Hepatocyte (in vitro differentiated cells): ENCODE measurements around the gene BBS9. TPM values are rescaled to one million over a fixed set of nuclear protein-coding genes. Genes with fewer than 3 reads are reported as not detected.

Experiments
- DNase-seq: peaks from one replicate; pipeline ENCODE4 v3.0.0-alpha.2; 2016; ENCODE audit warnings: low spot score
- H2AFZ ChIP-seq: fragments of 200-600 bp; sonication (generic); 2 replicates; pipeline ENCODE4 v1.6.0; 2016; ENCODE audit warnings: antibody characterized with exemption, mild to moderate bottlenecking
- H3K27ac ChIP-seq: fragments of 200-600 bp; sonication (generic); 2 replicates; pipeline ENCODE4 v1.5.1; 2016; ENCODE audit warnings: mild to moderate bottlenecking
- H3K27me3 ChIP-seq: fragments of 200-600 bp; sonication (generic); 2 replicates; pipeline ENCODE4 v1.6.1; 2016
- H3K36me3 ChIP-seq: fragments of 200-600 bp; sonication (generic); replicated peaks from 2 replicates; pipeline ENCODE4 v1.5.1; 2016; ENCODE audit warnings: low read depth; ENCODE audit not compliant: insufficient read depth
- H3K4me1 ChIP-seq: fragments of 200-600 bp; sonication (generic); 2 replicates; pipeline ENCODE4 v1.5.1; 2016; ENCODE audit warnings: mild to moderate bottlenecking, moderate library complexity; ENCODE audit not compliant: insufficient read depth
- H3K4me2 ChIP-seq: fragments of 200-600 bp; sonication (generic); 2 replicates; pipeline ENCODE4 v1.6.0; 2016
- H3K4me3 ChIP-seq: fragments of 200-600 bp; sonication (generic); 2 replicates; pipeline ENCODE4 v1.5.1; 2016; ENCODE audit warnings: mild to moderate bottlenecking
- H3K79me2 ChIP-seq: fragments of 200-600 bp; sonication (generic); 2 replicates; pipeline ENCODE4 v1.6.0; 2017; ENCODE audit warnings: mild to moderate bottlenecking
- H3K9me2 ChIP-seq: fragments of 200-600 bp; sonication (generic); replicated peaks from 2 replicates; pipeline ENCODE4 v1.6.0; 2017; ENCODE audit warnings: mild to moderate bottlenecking; ENCODE audit not compliant: insufficient read depth
- H3K9me3 ChIP-seq: fragments of 200-600 bp; sonication (generic); 2 replicates; pipeline ENCODE4 v1.5.1; 2016; ENCODE audit warnings: low read depth, mild to moderate bottlenecking
- H4K20me1 ChIP-seq: fragments of 200-600 bp; sonication (generic); 2 replicates; pipeline ENCODE4 v1.6.0; 2016; ENCODE audit warnings: mild to moderate bottlenecking; ENCODE audit not compliant: insufficient read depth, poor library complexity, severe bottlenecking
- CTCF ChIP-seq: fragments of 200-600 bp; sonication (generic); IDR thresholded peaks from 2 replicates; pipeline ENCODE4 v1.5.1; 2016; ENCODE audit warnings: antibody characterized with exemption, mild to moderate bottlenecking; ENCODE audit not compliant: poor library complexity
- EZH2 ChIP-seq: fragments of 200-600 bp; sonication (generic); IDR thresholded peaks from 2 replicates; pipeline ENCODE4 v1.6.1; 2016; ENCODE audit warnings: antibody characterized with exemption, mild to moderate bottlenecking, borderline replicate concordance
- EZH2phosphoT487 ChIP-seq: fragments of 200-600 bp; sonication (generic); IDR thresholded peaks from one replicate; pipeline ENCODE4 v1.6.1; 2018; ENCODE audit warnings: antibody characterized with exemption, mild to moderate bottlenecking, low read depth, moderate library complexity; ENCODE audit not compliant: unreplicated experiment, severe bottlenecking
- WGBS: methylation state at CpG from one replicate; pipeline ENCODE4 v1.1.6; 2016; ENCODE audit warnings: low lambda C conversion rate; ENCODE audit errors: missing lambda C conversion rate; 5-methylcytosine and 5-hydroxymethylcytosine counted together
- polyA plus RNA-seq: library from polyadenylated mRNA; unstranded; fragments of >200 nt; fragmentation: Nextera tagmentation; extraction: Ambion mirVana; gene quantifications from 2 replicates; pipeline ENCODE4 v1.2.1, GENCODE V29; 2016
- total RNA-seq: library from RNA; depleted of rRNA; stranded (reverse); fragments of >200 nt; gene quantifications from 2 replicates; pipeline ENCODE4 v1.2.3, GENCODE V29; 2014

Gene BBS9
- total and polyA plus RNA-seq, 2 experiments from 2014 or later = 10.1 to 12.3 TPM

DNA sequence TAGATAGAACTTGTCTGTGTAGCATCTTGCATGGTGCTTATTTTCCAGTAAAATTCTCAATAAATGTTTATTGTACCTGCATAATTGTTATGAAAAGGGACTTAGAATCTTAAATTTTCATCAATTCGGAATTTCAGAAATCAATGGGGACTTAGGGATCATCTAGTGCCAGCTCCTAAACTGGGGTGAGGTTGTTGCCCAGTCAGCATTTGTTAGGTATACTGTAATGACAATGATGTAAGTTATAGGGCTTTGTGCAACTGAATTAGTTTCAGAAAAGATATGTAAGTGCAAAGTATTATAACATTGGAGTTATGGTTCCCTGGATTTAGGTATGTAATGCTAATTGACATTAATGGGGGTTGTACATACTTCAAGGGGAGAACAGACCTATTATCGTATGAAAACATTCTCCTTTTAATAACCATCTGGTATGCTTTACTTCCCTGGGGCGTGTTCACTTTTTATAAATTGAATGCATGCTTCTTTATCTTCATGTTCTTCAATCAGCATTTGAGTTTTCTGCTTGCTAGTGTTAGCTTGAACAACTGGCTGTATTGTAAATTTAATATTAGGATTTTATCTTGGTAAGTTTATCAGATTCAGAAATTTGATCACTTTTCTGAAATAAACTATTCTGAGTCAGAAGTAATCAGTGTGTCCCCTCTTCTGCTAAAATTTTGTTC is 270.3 kb downstream of the BBS9 start:
- WGBS = 63% methylated on average over 3 of the region's 3 CpGs
- TF ChIP-seq EZH2 = no peak
- no peak for TF ChIP-seq EZH2phosphoT487
- no peak for TF ChIP-seq CTCF
- Histone ChIP-seq H3K9me2 (no peaks in the 10 kb centered on the region), H3K4me3 (no peak overlapping the region), H3K27me3 (no peaks in the 10 kb centered on the region), H3K36me3 (no peaks in the 10 kb centered on the region), H3K79me2 (no peaks in the 10 kb centered on the region), H3K4me1 (no peaks in the 10 kb centered on the region), H3K4me2 (no peak overlapping the region), H2AFZ (no peak overlapping the region), H3K27ac (no peak overlapping the region), H4K20me1 (no peaks in the 10 kb centered on the region), H3K9me3 (no peaks in the 10 kb centered on the region)
- DNase-seq = no peak

GRCh38 chr7:33400214-33400538 is 270.8 kb downstream of the BBS9 start:
- Histone ChIP-seq H3K9me3 (no peaks in the 10 kb centered on the region), H3K4me2 (no peak overlapping the region), H3K9me2 (no peaks in the 10 kb centered on the region), H3K4me3 (no peak overlapping the region), H3K4me1 (no peaks in the 10 kb centered on the region), H3K36me3 (no peaks in the 10 kb centered on the region), H3K27ac (no peak overlapping the region), H3K79me2 (no peaks in the 10 kb centered on the region), H3K27me3 (no peaks in the 10 kb centered on the region), H2AFZ (no peak overlapping the region), H4K20me1 (no peaks in the 10 kb centered on the region)
- 100% methylated on average over 1 of the region's 1 CpG for WGBS
- DNase-seq = no peak
- TF ChIP-seq CTCF = no peak
- no peak for TF ChIP-seq EZH2

DNA sequence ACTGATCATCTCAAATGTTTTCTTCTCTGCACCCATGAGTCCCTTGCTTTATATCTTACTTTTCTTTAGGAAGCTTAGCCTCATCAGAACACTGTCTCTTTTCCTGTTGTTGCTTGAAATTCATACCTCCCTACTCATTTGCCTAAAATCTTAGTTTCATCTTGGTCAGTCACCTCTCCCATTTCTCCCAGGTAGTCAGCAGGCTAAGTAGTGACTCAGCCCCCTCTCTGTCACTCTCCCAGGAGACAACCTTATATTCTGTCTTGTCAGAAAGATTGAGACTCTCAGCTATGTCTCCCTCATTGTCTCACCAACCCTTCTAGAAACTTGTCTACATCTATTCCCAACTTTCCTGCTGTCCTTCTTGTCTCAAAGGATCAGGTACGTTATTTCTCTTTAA is 280.9 kb downstream of the BBS9 start:
- Histone ChIP-seq H3K4me1 (no peaks in the 10 kb centered on the region), H3K4me2 (no peak overlapping the region), H3K27ac (no peak overlapping the region), H3K9me3 (peaks cover 5% of the 10 kb centered on the region), H3K27me3 (no peaks in the 10 kb centered on the region), H3K9me2 (no peaks in the 10 kb centered on the region), H2AFZ (no peak overlapping the region), H4K20me1 (no peaks in the 10 kb centered on the region), H3K79me2 (no peaks in the 10 kb centered on the region), H3K4me3 (no peak overlapping the region), H3K36me3 (no peaks in the 10 kb centered on the region)
- DNase-seq = no peak
- TF ChIP-seq EZH2 (no peak), CTCF (no peak), EZH2phosphoT487 (no peak)
- 90% methylated on average over 1 of the region's 1 CpG for WGBS

DNA sequence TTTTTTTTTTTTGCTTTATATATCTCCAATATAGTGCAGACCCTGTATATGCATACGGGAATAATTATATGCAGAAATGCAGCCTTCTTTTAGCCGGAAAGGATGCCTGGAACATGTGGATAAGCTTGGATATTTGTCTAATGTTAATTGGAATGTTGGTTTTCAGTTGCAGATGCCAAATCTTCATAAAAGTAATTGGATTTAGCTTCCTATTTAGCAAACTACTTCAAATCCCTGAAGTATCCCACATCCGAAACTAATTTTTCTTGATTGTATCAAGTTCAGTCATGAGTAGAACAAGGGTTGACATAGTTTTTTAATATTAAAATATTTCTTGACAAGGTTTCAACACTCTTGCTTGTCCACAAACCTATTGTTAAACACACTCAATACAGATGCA is 281.7 kb downstream of the BBS9 start:
- no peak overlapping the region for H3K27ac ChIP-seq
- no peak for DNase-seq
- H3K9me3 ChIP-seq = peaks cover 5% of the 10 kb centered on the region
- no peaks in the 10 kb centered on the region for H3K9me2 ChIP-seq
- H4K20me1 ChIP-seq = no peaks in the 10 kb centered on the region
- H3K36me3 ChIP-seq = no peaks in the 10 kb centered on the region
- no peak for TF ChIP-seq CTCF
- TF ChIP-seq EZH2 = no peak
- TF ChIP-seq EZH2phosphoT487 = no peak
- H3K4me1 ChIP-seq = no peaks in the 10 kb centered on the region
- 79% methylated on average over 3 of the region's 3 CpGs for WGBS
- H3K4me2 ChIP-seq = no peak overlapping the region
- H2AFZ ChIP-seq = no peak overlapping the region
- H3K4me3 ChIP-seq = no peak overlapping the region
- H3K79me2 ChIP-seq = no peaks in the 10 kb centered on the region
- H3K27me3 ChIP-seq = no peaks in the 10 kb centered on the region
